Measurements from ENCODE around the gene KIF18B. TPM values are rescaled to one million over a fixed set of nuclear protein-coding genes. Genes with fewer than 3 reads are reported as not detected.

KIF18B gene
- total and polyA plus RNA-seq, 9 donors, result 0.10 to 0.79 (median 0.17) TPM; not detected in 3

DNA sequence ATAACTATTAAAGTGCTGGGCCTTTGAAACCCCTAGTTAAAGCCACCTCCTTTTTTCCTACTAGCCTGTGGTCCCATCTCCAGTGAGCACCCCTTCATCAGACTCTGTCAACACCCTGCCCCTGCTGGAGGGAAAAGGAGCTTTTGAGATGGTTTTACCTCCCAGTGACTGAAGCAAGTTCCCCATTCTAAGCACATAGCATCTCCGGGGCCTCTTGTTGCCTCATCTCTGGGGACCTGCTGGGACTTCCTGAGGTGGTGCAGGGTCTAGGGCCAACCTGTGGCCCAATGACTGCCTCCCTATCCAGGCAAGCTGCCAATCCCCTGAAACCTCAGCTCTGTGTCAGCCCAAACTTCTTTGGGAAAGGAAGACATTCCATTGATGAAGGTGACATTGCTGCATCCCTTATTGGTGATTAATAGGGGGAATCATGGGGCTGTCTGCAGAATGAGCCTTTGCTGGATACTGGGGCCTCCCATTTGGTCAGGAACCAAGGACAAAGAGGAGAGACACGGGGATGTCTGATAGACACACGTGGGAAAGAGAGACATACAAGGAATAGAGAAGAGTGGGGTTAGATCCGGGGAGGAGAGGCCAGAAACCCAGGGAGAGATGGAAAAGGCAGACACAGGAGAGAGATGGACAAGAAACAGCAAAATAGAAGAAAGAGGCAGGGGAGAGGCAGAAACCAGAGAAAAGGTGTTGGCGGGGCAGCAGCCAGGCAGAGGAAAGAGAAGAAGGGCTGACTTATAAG lies 18.1 kb upstream of the KIF18B start:
- WGBS, 3 donors, result 57 to 76% (median 64%) methylated on average over 5 of the region's 5 CpGs
- H3K4me3 ChIP-seq, result no peak overlapping the region
- intact Hi-C loops (cut with DNase I), result no loop called here
- H3K27ac ChIP-seq, result no peak overlapping the region
- TF ChIP-seq POLR2A (IDR thresholded peaks at IDR 0.05), result no peak
- TF ChIP-seq EP300 (IDR thresholded peaks at IDR 0.05), result no peak
- no peak for TF ChIP-seq CTCF (IDR thresholded peaks at IDR 0.05)
- peaks cover 2% of the 10 kb centered on the region for H3K4me1 ChIP-seq (ENCODE audit: insufficient read depth)
- no peak for DNase-seq
- H3K36me3 ChIP-seq, result no peaks in the 10 kb centered on the region
- peaks cover 9% of the 10 kb centered on the region for H3K27me3 ChIP-seq
- no peaks in the 10 kb centered on the region for H3K9me3 ChIP-seq

GRCh38 chr17:44961921-44962350 lies 14.4 kb upstream of the KIF18B start:
- no peak for TF ChIP-seq POLR2A (IDR thresholded peaks at IDR 0.05)
- no peak for TF ChIP-seq CTCF (IDR thresholded peaks at IDR 0.05)
- no peak for TF ChIP-seq EP300 (IDR thresholded peaks at IDR 0.05)
- Histone ChIP-seq H3K27ac (no peak overlapping the region), H3K4me3 (no peak overlapping the region), H3K36me3 (no peaks in the 10 kb centered on the region), H3K4me1 (ENCODE audit: insufficient read depth) (peaks cover 2% of the 10 kb centered on the region), H3K9me3 (no peaks in the 10 kb centered on the region), H3K27me3 (peaks cover 6% of the 10 kb centered on the region)
- intact Hi-C loops (cut with DNase I), result loop anchor here in 1 of 4 donors (2.0 kb wide), 1 partner anchor 15 kb away; no protein-coding TSS in a partner anchor
- DNase-seq, result no peak
- WGBS, 3 donors, result 79 to 83% (median 80%) methylated on average over 7 of the region's 7 CpGs

- 61 to 77% (median 62%) methylated on average over 2 of the region's 2 CpGs for WGBS, 3 donors
- Histone ChIP-seq H3K27ac (no peak overlapping the region), H3K27me3 (no peaks in the 10 kb centered on the region), H3K36me3 (no peaks in the 10 kb centered on the region), H3K4me1 (ENCODE audit: insufficient read depth) (no peaks in the 10 kb centered on the region), H3K9me3 (no peaks in the 10 kb centered on the region), H3K4me3 (no peak overlapping the region)
- DNase-seq, result no peak
- intact Hi-C loops (cut with DNase I), result loop anchor here in 1 of 4 donors (2.0 kb wide), 1 partner anchor 16 kb away; no protein-coding TSS in a partner anchor
- no peak for TF ChIP-seq EP300 (IDR thresholded peaks at IDR 0.05)
- no peak for TF ChIP-seq CTCF (IDR thresholded peaks at IDR 0.05)
- TF ChIP-seq POLR2A (IDR thresholded peaks at IDR 0.05), result no peak
Observed at GRCh38 chr17:44960691-44961090, 13.1 kb upstream of the KIF18B start.

- WGBS, 3 donors, result 13 to 17% (median 13%) methylated on average over 54 to 56 of the region's 56 CpGs
- Histone ChIP-seq H3K27me3 (no peaks in the 10 kb centered on the region), H3K36me3 (no peaks in the 10 kb centered on the region), H3K9me3 (no peaks in the 10 kb centered on the region), H3K4me3 (peak overlapping the region; percentile 20), H3K27ac (no peak overlapping the region), H3K4me1 (ENCODE audit: insufficient read depth) (no peaks in the 10 kb centered on the region)
- peak in 3 of 5 donors; percentile 21 to 49 (median 43) for DNase-seq
- TF ChIP-seq POLR2A (IDR thresholded peaks at IDR 0.05) (no peak), EP300 (IDR thresholded peaks at IDR 0.05) (no peak), CTCF (IDR thresholded peaks at IDR 0.05) (no peak)
- intact Hi-C loops (cut with DNase I), result loop anchor here in 1 of 4 donors (2.0 kb wide), 1 partner anchor 17 kb away; no protein-coding TSS in a partner anchor
Observed at GRCh38 chr17:44959821-44960531, 12.4 kb upstream of the KIF18B start.
